GM18502 (cell line): ENCODE measurements around the gene GGA3.
"Not testable (repeated sequence)": the region's sequence is repeated elsewhere in the genome, so short reads cannot be mapped to it uniquely, and the experiment has no call there.

Experiments
- ATAC-seq: cut with Tn5 transposase; IDR thresholded peaks from one replicate; pipeline ENCODE4 v1.9.1; 2021; ENCODE audit warnings: mild to moderate bottlenecking; ENCODE audit not compliant: unreplicated experiment, poor library complexity

Gene GGA3, protein sequence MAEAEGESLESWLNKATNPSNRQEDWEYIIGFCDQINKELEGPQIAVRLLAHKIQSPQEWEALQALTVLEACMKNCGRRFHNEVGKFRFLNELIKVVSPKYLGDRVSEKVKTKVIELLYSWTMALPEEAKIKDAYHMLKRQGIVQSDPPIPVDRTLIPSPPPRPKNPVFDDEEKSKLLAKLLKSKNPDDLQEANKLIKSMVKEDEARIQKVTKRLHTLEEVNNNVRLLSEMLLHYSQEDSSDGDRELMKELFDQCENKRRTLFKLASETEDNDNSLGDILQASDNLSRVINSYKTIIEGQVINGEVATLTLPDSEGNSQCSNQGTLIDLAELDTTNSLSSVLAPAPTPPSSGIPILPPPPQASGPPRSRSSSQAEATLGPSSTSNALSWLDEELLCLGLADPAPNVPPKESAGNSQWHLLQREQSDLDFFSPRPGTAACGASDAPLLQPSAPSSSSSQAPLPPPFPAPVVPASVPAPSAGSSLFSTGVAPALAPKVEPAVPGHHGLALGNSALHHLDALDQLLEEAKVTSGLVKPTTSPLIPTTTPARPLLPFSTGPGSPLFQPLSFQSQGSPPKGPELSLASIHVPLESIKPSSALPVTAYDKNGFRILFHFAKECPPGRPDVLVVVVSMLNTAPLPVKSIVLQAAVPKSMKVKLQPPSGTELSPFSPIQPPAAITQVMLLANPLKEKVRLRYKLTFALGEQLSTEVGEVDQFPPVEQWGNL

DNA sequence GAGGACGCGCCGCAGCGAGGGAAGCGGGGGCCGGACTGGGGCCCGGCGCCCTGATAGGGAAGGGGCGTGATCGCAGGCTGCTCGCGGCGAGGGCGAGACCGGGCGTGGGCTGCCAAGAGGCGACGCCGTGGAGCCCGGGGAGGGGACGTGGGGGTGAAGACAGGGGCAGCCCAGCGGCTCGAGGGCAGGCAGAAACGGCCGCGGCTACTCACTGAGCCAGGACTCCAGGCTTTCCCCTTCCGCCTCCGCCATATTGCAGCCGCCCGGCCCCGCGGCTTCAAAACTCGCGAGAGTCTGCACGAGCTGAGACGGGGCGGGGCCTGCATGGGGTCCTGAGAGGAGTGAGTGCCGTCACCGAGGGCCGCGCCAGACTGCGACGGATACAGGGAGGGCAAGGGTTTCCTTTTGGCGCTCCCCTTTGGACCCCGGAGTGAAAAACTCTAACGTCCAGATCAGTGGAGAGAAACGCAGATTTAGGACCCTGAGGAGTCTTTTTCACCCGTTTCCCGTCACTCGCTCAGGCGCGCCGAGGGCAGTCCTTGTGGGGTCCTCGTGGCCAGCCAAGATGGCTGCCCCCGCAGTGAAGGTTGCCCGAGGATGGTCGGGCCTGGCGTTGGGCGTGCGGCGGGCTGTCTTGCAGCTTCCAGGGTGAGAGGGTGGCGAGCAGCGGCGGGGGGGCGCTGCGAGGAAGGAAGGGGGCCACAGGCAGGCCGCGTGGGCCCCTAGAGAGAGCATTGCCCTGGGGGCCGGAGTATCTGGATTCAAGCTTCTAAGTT lies at the start of gene GGA3, which contains the start of gene MRPS7:
TSS of gene GGA3 (minus strand) at position 271 of the 776 bp plus-strand sequence. CDS start at position 252, 19 bp downstream.
TSS of gene MRPS7 (plus strand) at position 544 of the 776 bp plus-strand sequence. CDS start at position 566, 22 bp downstream.
- ATAC-seq: peak; percentile 85

DNA sequence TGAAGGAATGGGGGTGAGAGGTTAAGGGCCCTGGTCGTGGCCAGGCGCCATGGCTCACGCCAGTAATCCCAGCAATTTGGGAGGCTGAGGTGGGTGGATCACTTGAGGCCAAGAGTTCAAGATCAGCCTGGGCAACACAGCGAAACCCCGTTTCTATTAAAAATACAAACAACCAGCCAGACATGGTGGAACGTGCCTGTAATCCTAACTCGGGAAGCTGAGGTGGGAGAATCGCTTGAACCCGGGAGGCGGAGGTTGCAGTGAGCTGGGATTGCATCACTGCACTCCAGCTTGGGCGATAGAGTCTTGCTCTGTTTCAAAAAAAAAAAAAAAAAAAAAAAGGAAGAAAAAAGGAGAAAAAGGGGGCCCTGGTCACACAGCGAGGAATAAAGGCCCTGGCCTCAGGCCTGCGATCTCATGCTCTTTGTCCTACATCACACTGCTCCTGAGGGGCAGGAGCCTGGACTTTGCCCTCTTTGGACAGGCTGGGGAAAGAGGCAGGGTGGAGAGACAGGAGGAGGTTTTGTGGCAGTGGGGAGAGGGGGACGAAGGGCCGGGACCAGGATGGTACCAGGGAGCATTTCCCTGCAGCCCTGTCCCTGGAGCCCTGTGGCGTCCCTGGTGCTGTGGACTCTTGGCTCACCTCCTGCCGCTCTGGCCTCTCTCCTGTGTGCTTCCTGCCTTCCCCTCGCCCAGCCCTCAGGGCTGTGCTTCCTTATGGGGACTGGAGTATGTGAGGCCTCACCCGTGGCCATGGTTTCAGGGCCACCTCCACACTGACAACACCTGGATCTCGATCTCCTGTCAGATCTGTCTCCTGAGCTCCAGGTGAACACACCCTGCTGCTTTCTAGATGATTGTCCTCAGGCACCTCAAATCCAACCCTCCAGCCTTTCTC lies 47.6 kb upstream of the GGA3 start:
- no peak for ATAC-seq

DNA sequence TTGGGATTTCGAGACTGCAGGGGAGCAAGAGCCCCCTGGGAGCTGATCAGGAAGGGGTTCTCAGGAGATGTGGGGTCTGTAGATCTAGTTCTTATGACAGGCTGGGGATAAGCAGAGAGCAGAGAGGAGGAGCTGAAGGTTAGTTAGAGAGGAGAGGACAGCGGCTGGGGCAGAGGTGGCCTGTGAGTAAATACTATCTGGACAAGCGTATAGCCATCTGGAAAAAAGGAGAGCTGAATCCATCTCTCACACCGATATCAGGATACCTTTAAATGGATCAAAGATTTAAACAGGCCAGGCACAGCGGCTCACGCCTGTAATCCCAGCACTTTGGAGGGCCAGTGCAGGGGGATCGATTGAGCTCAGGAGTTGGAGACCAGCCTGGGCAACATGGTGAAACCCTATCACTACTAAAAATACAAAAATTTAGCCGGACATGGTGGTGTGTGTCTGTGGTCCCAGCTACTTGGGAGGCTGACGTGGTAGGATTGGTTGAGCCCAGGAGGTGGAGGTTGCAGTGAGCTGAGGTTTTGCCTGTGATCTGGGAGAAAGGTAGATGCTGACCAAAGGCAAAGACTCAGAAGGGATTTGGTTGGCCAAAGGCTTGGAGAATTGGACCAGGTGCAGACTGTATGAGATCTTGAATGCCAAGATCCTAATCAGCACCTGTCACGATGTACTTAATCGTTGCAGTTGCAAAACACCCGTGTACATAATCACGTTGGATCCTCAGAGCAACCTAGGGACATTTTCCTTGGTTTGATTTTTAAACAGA lies 46.7 kb upstream of the GGA3 start:
- no peak for ATAC-seq

DNA sequence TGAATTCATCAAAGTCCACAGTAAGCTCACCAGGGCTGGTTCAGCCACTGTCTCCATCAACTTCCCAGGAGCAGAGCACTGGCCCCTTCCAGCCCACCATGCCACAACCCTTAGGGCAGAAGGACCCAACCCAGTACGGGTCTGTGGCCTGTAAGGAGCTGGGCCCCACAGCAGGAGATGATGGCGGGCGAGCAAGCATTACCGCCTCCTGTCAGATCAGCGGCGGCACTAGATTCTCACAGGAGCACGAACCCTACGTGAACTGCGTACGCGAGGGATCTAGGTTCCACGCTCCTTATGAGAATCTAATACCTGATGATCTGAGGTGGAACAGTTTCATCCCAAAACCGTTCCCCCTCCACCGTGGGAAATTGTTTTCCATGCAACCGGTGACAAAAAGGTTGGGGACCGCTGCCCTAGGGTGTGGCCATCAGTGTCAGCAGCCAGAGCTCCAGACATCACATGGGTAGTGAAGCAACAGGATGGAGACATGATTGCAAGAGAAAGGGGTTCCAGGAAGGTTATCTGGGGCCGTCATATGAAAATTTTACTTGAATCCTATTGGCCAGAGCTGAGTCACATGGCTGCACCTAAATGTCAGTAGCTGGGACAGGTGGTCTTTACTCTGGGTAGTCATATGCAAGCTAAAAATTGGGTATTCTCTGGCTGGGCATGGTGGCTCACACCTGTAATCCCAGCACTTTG lies 40.2 kb upstream of the GGA3 start:
- no peak for ATAC-seq

DNA sequence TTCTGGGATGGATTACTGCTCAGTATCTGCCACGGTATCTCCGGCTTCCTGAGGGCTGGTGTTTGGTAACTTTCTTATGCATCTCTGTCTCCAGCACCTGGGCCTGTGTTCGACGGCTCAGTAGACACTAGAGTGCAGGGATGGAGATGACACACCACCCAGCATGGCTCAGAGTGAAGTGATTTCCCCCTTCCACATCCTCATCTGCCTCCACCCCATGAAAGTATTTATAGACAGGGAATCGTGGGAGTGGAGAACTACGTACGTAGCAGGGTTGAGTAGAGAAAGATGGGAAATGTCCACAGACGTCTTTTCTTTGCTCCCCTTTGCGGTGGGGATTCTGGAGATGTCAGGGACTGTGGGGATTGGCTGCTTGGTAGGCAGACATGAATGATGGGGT lies 39.6 kb upstream of the GGA3 start:
- no peak for ATAC-seq

DNA sequence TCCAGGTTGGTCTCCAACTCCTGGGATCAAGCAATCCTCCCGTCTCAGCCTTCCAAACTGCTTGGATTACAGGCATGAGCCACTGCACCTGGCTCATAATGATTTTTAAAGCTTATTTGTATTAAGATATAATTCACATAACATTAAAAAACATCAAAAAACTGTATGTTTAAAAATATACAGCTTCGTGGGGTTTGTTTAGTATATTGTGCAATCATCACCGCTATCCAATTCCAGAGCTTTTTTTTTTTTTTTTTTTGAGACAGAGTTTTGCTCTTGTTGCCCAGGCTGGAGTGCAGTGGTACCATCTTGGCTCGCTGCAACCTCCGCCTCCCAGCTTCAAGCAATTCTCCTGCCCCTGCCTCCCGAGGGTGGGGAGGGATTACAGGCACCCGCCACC lies 38.9 kb upstream of the GGA3 start:
- ATAC-seq: no peak

DNA sequence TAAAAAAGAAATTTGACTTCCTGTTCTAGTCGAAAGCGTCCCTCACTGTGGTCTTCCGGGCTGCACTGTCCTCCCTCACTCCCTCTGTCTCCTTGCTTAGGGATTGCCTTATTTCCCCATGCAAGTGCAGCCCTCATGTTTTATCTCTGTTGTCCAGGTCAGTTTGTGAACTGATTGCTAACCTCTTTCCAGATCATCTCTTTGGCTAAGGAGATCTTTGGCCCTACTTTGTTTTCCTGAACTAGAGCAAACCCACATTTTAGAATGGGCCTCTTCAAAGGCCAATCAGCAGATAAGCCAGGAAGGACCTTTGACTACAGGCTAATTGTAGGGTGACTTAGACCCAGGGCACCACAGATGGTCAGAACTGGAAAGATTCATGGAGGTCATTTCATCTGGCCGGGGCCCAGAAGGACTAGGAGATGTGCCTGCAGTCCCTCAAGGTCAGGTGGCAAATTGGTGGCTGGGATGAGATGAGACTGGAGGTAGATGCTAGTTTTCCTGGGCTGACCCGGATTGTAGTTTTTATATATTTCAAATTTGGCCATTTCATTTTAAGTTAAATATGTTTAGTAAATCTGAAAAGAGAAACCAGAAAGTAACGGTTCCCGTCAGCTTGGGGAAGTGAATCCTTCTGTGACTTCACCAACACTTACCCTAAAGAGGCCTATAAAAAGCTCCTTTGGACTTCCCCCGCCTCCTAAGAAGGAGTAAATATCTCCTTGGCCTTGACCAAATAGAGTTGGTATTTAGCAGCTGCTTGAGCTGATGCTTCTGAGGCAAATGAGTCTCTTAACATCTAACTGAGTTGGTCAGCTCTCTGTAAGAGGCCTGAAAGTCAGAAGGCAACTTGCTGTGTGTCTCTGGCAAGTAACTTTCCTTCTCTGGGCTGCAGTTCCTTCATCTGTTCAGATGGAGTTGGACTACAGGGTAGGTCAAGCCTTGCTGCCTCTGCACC lies 34.1 kb upstream of the GGA3 start:
- ATAC-seq: peak; percentile 63

DNA sequence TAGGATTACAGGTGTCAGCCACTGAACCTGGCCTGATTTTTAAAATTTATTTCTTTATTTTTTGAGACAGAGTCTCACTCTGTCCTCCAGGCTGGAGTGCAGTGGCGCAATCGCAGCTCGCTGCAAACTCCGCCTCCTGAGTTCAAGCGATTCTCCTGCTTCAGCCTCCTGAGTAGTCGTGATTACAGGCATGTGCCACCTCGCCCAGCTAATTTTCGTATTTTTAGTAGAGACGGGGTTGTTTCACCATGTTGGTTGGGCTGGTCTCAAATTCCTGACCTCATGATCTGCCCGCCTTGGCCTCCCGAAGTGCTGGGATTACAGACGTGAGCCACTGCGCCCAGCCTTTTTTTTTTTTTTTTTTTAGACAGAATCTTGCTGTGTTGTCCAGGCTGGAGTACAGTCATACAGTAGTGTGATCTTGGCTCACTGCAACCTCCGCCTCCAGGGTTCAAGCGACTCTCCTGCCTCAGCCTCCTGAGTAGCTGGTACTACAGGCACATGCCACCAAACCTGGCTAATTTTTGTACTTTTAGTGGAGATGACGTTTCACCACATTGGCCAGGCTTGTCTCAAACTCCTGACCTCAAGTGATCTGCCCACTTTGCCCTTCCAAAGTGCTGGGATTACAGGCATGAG lies 31.5 kb upstream of the GGA3 start:
- ATAC-seq: not testable (repeated sequence)

DNA sequence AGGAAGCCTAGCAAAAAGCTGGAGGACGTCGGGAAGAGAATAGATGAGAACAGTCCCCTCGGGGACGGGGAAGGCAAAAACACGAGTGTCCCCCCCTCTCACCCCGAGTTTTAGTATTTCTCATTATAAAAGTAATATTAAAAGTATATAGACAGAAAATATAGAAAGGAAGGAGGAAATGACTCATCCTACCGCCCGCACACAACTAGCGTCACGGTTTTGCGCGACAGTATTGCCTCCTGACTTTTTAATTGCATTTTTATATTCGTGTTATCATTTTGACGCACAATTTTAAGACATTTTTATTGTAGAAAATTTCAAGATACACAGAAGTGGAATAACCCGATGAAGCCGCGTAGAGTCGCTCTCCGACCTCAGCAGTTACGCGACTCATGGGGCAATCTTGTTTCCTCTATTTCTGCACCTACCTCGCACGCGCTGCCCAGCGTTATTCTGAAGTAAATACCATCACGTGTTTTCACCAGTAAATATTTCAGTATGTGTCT lies 28.5 kb upstream of the GGA3 start:
- ATAC-seq: peak; percentile 23

DNA sequence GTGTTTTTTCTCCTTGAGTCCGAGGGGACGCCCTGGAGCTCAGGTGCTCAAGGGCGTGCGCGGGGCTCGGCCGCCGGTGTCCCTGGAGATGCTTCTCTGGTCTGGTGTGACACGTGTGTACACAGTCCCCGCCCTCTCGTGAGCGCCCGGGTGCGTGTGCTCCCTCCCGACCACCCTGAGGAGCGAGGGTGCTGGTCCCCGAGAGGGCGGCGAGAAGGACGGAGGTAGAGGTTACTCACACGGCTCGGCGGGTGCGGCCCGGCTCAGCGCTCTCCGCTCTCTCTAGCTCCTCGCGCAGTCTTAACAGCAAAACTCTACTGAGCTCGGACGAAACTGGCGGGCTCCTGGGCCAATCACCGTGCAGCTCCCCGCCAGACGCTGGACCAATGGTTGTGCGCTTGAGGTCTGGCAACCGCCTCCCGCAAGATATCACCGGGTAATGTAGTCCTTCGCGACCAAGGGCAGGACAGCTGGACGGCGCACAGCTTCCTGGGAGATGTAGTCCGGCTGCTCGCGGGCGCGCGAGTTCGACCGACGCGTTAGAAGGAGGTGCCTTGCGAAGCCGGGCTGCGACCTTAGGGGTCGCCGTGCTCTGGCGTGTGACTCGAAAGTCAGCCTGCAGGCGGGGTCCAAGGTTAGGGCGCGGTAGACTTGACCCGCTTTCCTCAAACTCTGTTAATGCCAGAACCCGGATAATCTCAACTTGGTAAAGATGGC lies 27.9 kb upstream of the GGA3 start, which contains the start of gene SLC25A19:
TSS of gene SLC25A19 (minus strand) at position 319 of the 717 bp plus-strand sequence. CDS start 2,669 bp downstream, outside the sequence.
- ATAC-seq: peak; percentile 91

DNA sequence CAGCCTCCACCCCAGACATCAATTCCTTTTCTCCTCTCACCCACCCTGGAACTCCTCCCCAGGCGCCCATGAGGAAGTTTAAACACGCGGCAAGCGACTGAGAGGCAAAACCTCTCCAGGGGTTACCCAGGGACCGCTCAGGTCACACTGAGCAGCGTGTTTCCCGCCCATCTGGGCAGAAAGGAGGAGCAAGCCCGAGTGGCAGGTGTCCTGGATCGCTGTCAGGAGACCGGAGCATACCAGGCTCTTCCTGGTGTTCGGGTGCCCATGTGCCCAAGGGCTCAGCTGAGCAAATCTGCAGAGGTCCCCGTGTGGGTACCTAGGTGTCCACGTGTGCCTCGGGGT lies 27.3 kb upstream of the GGA3 start:
- ATAC-seq: peak; percentile 18

DNA sequence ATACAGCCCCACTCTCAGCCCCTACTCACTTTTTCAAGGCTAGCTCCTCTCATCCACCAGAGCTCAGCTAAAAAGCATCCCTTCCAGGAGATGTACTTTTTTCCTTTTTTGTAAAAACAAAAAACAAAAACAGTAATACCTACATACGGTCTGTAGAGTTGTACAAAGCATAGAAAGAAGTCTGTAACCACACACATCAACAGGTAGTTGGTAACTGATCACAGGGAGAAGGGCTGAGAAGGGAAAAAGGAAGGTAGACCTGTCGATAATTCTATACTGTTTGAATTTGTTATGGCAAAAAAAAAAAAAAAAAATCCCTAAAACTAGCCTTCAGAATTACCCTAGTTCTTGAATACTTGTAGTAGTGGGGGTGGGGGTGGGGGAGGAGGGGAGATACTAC lies 27.0 kb upstream of the GGA3 start:
- no peak for ATAC-seq

DNA sequence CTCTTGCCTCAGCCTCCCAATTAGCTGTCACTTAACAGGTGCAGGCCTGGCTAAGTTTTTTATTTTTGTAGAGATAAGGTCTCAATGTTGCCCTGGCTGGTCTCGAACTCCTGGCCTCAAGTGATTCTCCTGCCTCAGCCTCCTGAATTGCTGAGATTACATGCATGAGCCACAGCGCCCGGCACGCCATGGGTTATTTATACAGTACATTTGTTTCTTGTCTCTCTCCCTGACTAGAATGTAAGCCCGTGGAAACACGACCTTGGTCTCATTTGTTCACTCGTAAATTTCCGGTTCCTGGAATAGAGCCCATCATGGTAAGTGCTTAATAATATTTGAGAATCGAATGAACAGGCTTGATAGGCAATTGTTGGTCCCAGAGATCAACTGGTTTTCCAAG lies 25.8 kb upstream of the GGA3 start:
- no peak for ATAC-seq

DNA sequence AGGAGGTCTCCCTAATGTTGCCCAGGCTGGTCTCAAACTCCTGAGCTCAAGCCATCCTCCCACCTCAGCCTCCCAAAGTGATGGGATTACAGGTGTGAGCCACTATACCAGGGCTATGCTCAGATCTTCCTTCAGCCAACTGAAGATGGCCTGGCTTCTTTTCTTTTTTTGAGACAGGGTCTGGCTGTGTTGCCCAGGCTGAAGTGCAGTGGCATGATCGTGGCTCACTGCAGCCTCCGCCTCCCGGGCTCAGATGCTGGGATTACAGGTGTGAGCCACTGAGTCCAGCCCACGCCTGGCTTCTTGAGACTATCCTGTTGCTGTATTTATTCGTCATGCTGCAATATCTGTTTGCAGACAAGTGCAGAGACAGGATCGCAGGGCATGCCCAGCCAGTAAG lies 23.7 kb upstream of the GGA3 start:
- ATAC-seq: no peak

DNA sequence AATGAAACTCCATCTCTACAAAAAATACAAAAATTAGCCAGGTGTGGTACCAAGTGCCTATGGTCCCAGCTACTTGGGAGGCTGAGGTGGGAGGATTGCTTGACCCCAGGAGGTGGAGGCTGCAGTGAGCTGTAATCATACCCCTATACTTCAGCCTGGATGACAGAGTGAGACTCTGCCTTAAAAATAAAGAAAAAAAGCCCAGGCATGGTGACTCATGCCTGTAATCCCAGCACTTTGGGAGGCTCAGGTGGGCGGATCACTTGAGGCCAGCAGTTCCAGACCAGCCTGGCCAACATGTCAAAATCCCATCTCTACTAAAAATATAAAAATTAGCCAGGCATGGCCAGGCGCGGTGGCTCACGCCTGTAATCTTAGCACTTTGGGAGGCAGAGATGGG lies 18.8 kb upstream of the GGA3 start:
- ATAC-seq: not testable (repeated sequence)

DNA sequence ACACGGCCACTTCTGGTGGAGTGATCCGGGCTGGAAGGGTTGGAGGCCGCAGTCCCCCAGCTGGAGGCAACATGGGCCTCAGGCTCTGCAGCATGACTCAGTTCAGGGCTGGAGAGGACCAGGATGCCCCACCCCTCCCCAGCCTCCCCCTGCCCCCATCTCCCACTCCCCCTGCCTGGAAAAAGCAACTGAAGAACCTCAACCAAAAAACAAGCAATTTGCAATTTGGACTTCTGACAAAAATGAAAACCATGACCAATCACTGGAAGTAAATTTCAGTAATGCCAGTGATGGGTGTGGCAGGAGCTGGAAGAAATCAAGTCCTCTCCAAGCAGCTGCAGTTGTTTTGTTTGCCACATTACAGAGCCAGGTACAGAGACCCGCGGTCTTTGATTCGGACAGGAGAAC lies 16.3 kb upstream of the GGA3 start:
- ATAC-seq: no peak
